Measurements from ENCODE around the gene NMBR.
"Not testable (repeated sequence)": the region's sequence is repeated elsewhere in the genome, so short reads cannot be mapped to it uniquely, and the experiment has no call there.

Gene NMBR

GRCh38 chr6:142121342-142121741, 25.6 kb downstream of the NMBR start:
- Histone ChIP-seq H3K27me3 (ENCODE audit: insufficient read depth, low read depth, severe bottlenecking) (peaks cover 3% of the 10 kb centered on the region), H3K9me3 (ENCODE audit: severe bottlenecking) (no peaks in the 10 kb centered on the region), H3K36me3 (no peaks in the 10 kb centered on the region), H3K27ac (no peak overlapping the region), H3K4me3 (ENCODE audit: low read depth, low read length) (no peak overlapping the region)
- no peak for DNase-seq
- TF ChIP-seq, protein P1, sequence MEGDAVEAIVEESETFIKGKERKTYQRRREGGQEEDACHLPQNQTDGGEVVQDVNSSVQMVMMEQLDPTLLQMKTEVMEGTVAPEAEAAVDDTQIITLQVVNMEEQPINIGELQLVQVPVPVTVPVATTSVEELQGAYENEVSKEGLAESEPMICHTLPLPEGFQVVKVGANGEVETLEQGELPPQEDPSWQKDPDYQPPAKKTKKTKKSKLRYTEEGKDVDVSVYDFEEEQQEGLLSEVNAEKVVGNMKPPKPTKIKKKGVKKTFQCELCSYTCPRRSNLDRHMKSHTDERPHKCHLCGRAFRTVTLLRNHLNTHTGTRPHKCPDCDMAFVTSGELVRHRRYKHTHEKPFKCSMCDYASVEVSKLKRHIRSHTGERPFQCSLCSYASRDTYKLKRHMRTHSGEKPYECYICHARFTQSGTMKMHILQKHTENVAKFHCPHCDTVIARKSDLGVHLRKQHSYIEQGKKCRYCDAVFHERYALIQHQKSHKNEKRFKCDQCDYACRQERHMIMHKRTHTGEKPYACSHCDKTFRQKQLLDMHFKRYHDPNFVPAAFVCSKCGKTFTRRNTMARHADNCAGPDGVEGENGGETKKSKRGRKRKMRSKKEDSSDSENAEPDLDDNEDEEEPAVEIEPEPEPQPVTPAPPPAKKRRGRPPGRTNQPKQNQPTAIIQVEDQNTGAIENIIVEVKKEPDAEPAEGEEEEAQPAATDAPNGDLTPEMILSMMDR (IDR thresholded peaks at IDR 0.05; ENCODE audit: low read depth, low read length): no peak

- DNase-seq: no peak
- TF ChIP-seq, protein P1 (IDR thresholded peaks at IDR 0.05; ENCODE audit: low read depth, low read length): no peak
- Histone ChIP-seq H3K9me3 (ENCODE audit: severe bottlenecking) (no peaks in the 10 kb centered on the region), H3K27me3 (ENCODE audit: insufficient read depth, low read depth, severe bottlenecking) (peaks cover 1% of the 10 kb centered on the region), H3K4me3 (ENCODE audit: low read depth, low read length) (no peak overlapping the region), H3K27ac (no peak overlapping the region), H3K36me3 (no peaks in the 10 kb centered on the region)
These were observed 28.0 kb downstream of the NMBR start for GRCh38 chr6:142118925-142119324.

GRCh38 chr6:142118328-142118727, 28.6 kb downstream of the NMBR start:
- Histone ChIP-seq H3K27ac (no peak overlapping the region), H3K36me3 (no peaks in the 10 kb centered on the region), H3K9me3 (ENCODE audit: severe bottlenecking) (no peaks in the 10 kb centered on the region), H3K4me3 (ENCODE audit: low read depth, low read length) (no peak overlapping the region), H3K27me3 (ENCODE audit: insufficient read depth, low read depth, severe bottlenecking) (no peaks in the 10 kb centered on the region)
- TF ChIP-seq, protein P1 (IDR thresholded peaks at IDR 0.05; ENCODE audit: low read depth, low read length): no peak
- DNase-seq: no peak

DNA sequence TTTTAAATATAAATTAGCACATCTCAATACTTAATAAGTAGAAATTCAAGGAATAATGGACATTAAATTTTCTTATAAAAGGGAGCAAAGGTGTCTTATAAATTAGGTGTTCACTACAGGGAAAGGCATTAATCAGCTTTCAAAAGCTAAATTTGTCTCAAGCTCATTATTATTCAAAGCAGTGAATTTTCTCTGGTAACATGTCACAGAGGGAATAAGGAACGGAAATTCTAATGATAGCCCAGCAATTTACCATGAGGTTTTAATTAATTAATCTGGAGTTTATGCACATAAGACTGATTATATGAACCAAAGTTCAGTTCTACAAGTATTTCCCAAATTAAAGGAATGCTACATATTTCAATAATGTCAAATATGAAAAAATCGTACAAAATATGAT, 29.6 kb downstream of the NMBR start:
- Histone ChIP-seq H3K27ac (no peak overlapping the region), H3K4me3 (ENCODE audit: low read depth, low read length) (no peak overlapping the region), H3K36me3 (no peaks in the 10 kb centered on the region), H3K27me3 (ENCODE audit: insufficient read depth, low read depth, severe bottlenecking) (no peaks in the 10 kb centered on the region), H3K9me3 (ENCODE audit: severe bottlenecking) (no peaks in the 10 kb centered on the region)
- TF ChIP-seq, protein P1 (IDR thresholded peaks at IDR 0.05; ENCODE audit: low read depth, low read length): no peak
- no peak for DNase-seq

GRCh38 chr6:142112451-142113061, 34.4 kb downstream of the NMBR start:
- Histone ChIP-seq H3K4me3 (ENCODE audit: low read depth, low read length) (no peak overlapping the region), H3K9me3 (ENCODE audit: severe bottlenecking) (no peaks in the 10 kb centered on the region), H3K27ac (no peak overlapping the region), H3K36me3 (no peaks in the 10 kb centered on the region), H3K27me3 (ENCODE audit: insufficient read depth, low read depth, severe bottlenecking) (no peaks in the 10 kb centered on the region)
- TF ChIP-seq, protein P1 (IDR thresholded peaks at IDR 0.05; ENCODE audit: low read depth, low read length): peak; percentile 48
- peak; percentile 69 for DNase-seq

GRCh38 chr6:142110820-142111219, 36.1 kb downstream of the NMBR start:
- not testable (repeated sequence) for H3K36me3 ChIP-seq; H3K27ac ChIP-seq; H3K4me3 ChIP-seq (ENCODE audit: low read depth, low read length); H3K27me3 ChIP-seq (ENCODE audit: insufficient read depth, low read depth, severe bottlenecking); H3K9me3 ChIP-seq (ENCODE audit: severe bottlenecking); DNase-seq

- not testable (repeated sequence) for H3K9me3 ChIP-seq (ENCODE audit: severe bottlenecking); H3K36me3 ChIP-seq; H3K27ac ChIP-seq; DNase-seq; H3K4me3 ChIP-seq (ENCODE audit: low read depth, low read length); H3K27me3 ChIP-seq (ENCODE audit: insufficient read depth, low read depth, severe bottlenecking)
These were observed 42.1 kb downstream of the NMBR start for GRCh38 chr6:142104820-142105219.

All from WERI-Rb-1 (cell line).